Peyer's patch (tissue), 4 donors: ENCODE data around the gene SLC13A5.

Source experiments
- POLR2A ChIP-seq, 2 donors: fragments of 450-650 bp; IDR thresholded peaks; one replicate each; pipeline ENCODE4 v1.5.1; 2017; ENCODE audit warnings: antibody characterized with exemption in 2 of 2, mild to moderate bottlenecking in 2 of 2, moderate library complexity in 2 of 2
- TF ChIP-seq, protein P1 (sequence below), 6 experiments: fragments of 450-650 bp in 4 of 6; fragments of 200-600 bp in 2 of 6; sonication (generic) in 1 of 6; IDR thresholded peaks; one replicate each; pipeline ENCODE4 v1.5.1; 2017 to 2019; ENCODE audit warnings: antibody characterized with exemption in 6 of 6, mild to moderate bottlenecking in 3 of 6, moderate library complexity in 1 of 6

DNA sequence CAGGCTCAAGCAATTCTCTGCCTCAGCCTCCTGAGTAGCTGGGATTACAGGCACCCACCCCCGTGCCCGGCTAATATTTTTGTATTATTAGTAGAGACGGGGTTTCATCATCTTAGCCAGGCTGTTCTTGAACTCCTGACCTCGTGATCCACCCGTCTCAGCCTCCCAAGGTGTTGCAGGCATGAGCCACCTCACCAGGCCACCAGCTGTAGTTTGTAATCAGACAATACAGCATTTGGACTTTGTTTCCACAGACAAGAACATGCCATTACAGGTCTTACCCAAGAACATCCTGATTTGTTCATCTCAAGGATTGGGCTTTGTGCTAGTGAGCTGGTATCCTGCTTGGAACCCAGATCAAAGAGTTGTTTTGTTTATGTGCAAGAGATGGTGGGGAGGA is 31.5 kb downstream of the SLC13A5 start:
- TF ChIP-seq, protein P1, sequence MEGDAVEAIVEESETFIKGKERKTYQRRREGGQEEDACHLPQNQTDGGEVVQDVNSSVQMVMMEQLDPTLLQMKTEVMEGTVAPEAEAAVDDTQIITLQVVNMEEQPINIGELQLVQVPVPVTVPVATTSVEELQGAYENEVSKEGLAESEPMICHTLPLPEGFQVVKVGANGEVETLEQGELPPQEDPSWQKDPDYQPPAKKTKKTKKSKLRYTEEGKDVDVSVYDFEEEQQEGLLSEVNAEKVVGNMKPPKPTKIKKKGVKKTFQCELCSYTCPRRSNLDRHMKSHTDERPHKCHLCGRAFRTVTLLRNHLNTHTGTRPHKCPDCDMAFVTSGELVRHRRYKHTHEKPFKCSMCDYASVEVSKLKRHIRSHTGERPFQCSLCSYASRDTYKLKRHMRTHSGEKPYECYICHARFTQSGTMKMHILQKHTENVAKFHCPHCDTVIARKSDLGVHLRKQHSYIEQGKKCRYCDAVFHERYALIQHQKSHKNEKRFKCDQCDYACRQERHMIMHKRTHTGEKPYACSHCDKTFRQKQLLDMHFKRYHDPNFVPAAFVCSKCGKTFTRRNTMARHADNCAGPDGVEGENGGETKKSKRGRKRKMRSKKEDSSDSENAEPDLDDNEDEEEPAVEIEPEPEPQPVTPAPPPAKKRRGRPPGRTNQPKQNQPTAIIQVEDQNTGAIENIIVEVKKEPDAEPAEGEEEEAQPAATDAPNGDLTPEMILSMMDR (IDR thresholded peaks at IDR 0.05) = no peak
- TF ChIP-seq POLR2A (IDR thresholded peaks at IDR 0.05) = no peak
